Neural progenitor cell (in vitro differentiated cells): Measurements from ENCODE around the gene CEMIP2. TPM values are rescaled to one million over a fixed set of nuclear protein-coding genes. Genes with fewer than 3 reads are reported as not detected.

Source experiments
- DNase-seq: peaks from one replicate; pipeline ENCODE4 v3.0.0-alpha.2; 2016; ENCODE audit warnings: low spot score
- H2AFZ ChIP-seq: fragments of 200-600 bp; sonication (generic); replicated peaks from 2 replicates; pipeline ENCODE4 v1.6.1; 2016; ENCODE audit warnings: antibody characterized with exemption
- H3F3A ChIP-seq: fragments of 200-600 bp; sonication (generic); 2 replicates; pipeline ENCODE4 v1.6.1; 2016; ENCODE audit warnings: antibody characterized with exemption, low read depth
- H3K27ac ChIP-seq: fragments of 200-600 bp; sonication (generic); 2 replicates; pipeline ENCODE4 v1.5.1; 2016; ENCODE audit warnings: mild to moderate bottlenecking
- H3K27me3 ChIP-seq: fragments of 200-600 bp; sonication (generic); 2 replicates; pipeline ENCODE4 v1.6.1; 2016; ENCODE audit warnings: mild to moderate bottlenecking, moderate library complexity
- H3K36me3 ChIP-seq: fragments of 200-600 bp; sonication (generic); 2 replicates; pipeline ENCODE4 v1.5.1; 2016
- H3K4me1 ChIP-seq: fragments of 200-600 bp; sonication (generic); 2 replicates; pipeline ENCODE4 v1.6.1; 2016; ENCODE audit warnings: mixed run types
- H3K4me2 ChIP-seq: fragments of 200-600 bp; sonication (generic); 2 replicates; pipeline ENCODE4 v1.6.1; 2016
- H3K4me3 ChIP-seq: fragments of 200-600 bp; sonication (generic); 2 replicates; pipeline ENCODE4 v1.5.1; 2016
- H3K79me2 ChIP-seq: fragments of 200-600 bp; sonication (generic); 2 replicates; pipeline ENCODE4 v1.6.1; 2016; ENCODE audit warnings: low read depth
- H3K9ac ChIP-seq: fragments of 200-600 bp; sonication (generic); 2 replicates; pipeline ENCODE4 v1.6.1; 2016
- H3K9me3 ChIP-seq: fragments of 200-600 bp; sonication (generic); 2 replicates; pipeline ENCODE4 v1.5.1; 2016; ENCODE audit warnings: low read depth
- H4K20me1 ChIP-seq: fragments of 200-600 bp; sonication (generic); 2 replicates; pipeline ENCODE4 v1.6.1; 2016; ENCODE audit warnings: low read depth
- H3K27ac Mint-ChIP-seq: 3 replicates; pipeline ENCODE4 v1.8.0; 2021; ENCODE audit warnings: mixed read lengths
- H3K27me3 Mint-ChIP-seq: 2 replicates; pipeline ENCODE4 v1.8.0; 2022; ENCODE audit warnings: low read depth, mild to moderate bottlenecking, inconsistent platforms, moderate library complexity, mixed read lengths; ENCODE audit not compliant: insufficient read depth
- H3K36me3 Mint-ChIP-seq: 3 replicates; pipeline ENCODE4 v1.8.0; 2021; ENCODE audit warnings: mixed read lengths
- H3K4me1 Mint-ChIP-seq: 3 replicates; pipeline ENCODE4 v1.8.0; 2021; ENCODE audit warnings: mixed read lengths
- H3K4me3 Mint-ChIP-seq: 3 replicates; pipeline ENCODE4 v1.8.0; 2021; ENCODE audit warnings: mild to moderate bottlenecking, moderate library complexity, mixed read lengths
- H3K9me3 Mint-ChIP-seq: 3 replicates; pipeline ENCODE4 v1.8.0; 2020; ENCODE audit warnings: mixed read lengths
- CTCF ChIP-seq: fragments of 200-600 bp; sonication (generic); IDR thresholded peaks from 2 replicates; pipeline ENCODE4 v1.5.1; 2017; ENCODE audit warnings: antibody characterized with exemption, mild to moderate bottlenecking
- EZH2 ChIP-seq: fragments of 200-600 bp; sonication (generic); IDR thresholded peaks from 2 replicates; pipeline ENCODE4 v1.6.1; 2017; ENCODE audit warnings: antibody characterized with exemption, mild to moderate bottlenecking, moderate library complexity
- EZH2phosphoT487 ChIP-seq: fragments of 200-600 bp; sonication (generic); IDR thresholded peaks from 2 replicates; pipeline ENCODE4 v1.6.1; 2017; ENCODE audit warnings: antibody characterized with exemption
- total RNA-seq: library from RNA; depleted of rRNA; stranded (reverse); fragments of >200 nt; gene quantifications from 2 replicates; pipeline ENCODE4 v1.2.3, GENCODE V29; 2015; ENCODE audit warnings: low replicate concordance

CEMIP2 gene
- total RNA-seq, 1 donor from 2014 or later = 218 TPM

- peak; percentile 94 for DNase-seq
- Histone ChIP-seq H3K4me1 (peaks cover 16% of the 10 kb centered on the region), H4K20me1 (peaks cover 34% of the 10 kb centered on the region), H3K27ac (no peak overlapping the region), H3K9me3 (no peaks in the 10 kb centered on the region), H3K9ac (no peak overlapping the region), H3F3A (peaks cover 26% of the 10 kb centered on the region), H3K4me3 (peak overlapping the region; percentile 92), H3K36me3 (no peaks in the 10 kb centered on the region), H3K27me3 (peaks cover 14% of the 10 kb centered on the region), H2AFZ (peak overlapping the region; percentile 4), H3K79me2 (peaks cover 42% of the 10 kb centered on the region), H3K4me2 (peak overlapping the region; percentile 94)
- peak overlapping the region; percentile 90 for H3K4me3 Mint-ChIP-seq
- H3K27me3 Mint-ChIP-seq = peaks cover 10% of the 10 kb centered on the region
- TF ChIP-seq EZH2 (no peak), CTCF (peak; percentile 36), EZH2phosphoT487 (no peak)
- H3K9me3 Mint-ChIP-seq = no peaks in the 10 kb centered on the region
- no peaks in the 10 kb centered on the region for H3K36me3 Mint-ChIP-seq
- peaks cover 26% of the 10 kb centered on the region for H3K4me1 Mint-ChIP-seq
- no peak overlapping the region for H3K27ac Mint-ChIP-seq
Observed at GRCh38 chr9:71769175-71770161, 1.2 kb upstream of the CEMIP2 start.

- Mint-ChIP-seq H3K4me3 (peak overlapping the region; percentile 99), H3K4me1 (peaks cover 41% of the 10 kb centered on the region), H3K27me3 (peaks cover 10% of the 10 kb centered on the region), H3K9me3 (no peaks in the 10 kb centered on the region), H3K27ac (peak overlapping the region; percentile 98), H3K36me3 (no peaks in the 10 kb centered on the region)
- peak overlapping the region; percentile 90 for H3K9ac ChIP-seq
- peaks cover 34% of the 10 kb centered on the region for H3F3A ChIP-seq
- peak overlapping the region; percentile 96 for H3K4me2 ChIP-seq
- peaks cover 58% of the 10 kb centered on the region for H3K79me2 ChIP-seq
- no peaks in the 10 kb centered on the region for H3K36me3 ChIP-seq
- TF ChIP-seq EZH2 (no peak), EZH2phosphoT487 (no peak), CTCF (no peak)
- peak overlapping the region; percentile 98 for H3K27ac ChIP-seq
- H2AFZ ChIP-seq = no peak overlapping the region
- H3K27me3 ChIP-seq = peaks cover 14% of the 10 kb centered on the region
- no peaks in the 10 kb centered on the region for H3K9me3 ChIP-seq
- DNase-seq = peak; percentile 96
- peaks cover 51% of the 10 kb centered on the region for H4K20me1 ChIP-seq
- peak overlapping the region; percentile 92 for H3K4me3 ChIP-seq
- H3K4me1 ChIP-seq = peaks cover 32% of the 10 kb centered on the region
Observed at GRCh38 chr9:71767776-71768321, 464 bp downstream of the CEMIP2 start.

- Mint-ChIP-seq H3K27me3 (peaks cover 10% of the 10 kb centered on the region), H3K4me1 (peaks cover 45% of the 10 kb centered on the region), H3K27ac (peak overlapping the region; percentile 98), H3K4me3 (peak overlapping the region; percentile 99), H3K9me3 (no peaks in the 10 kb centered on the region), H3K36me3 (no peaks in the 10 kb centered on the region)
- Histone ChIP-seq H3K27me3 (peaks cover 14% of the 10 kb centered on the region), H4K20me1 (peaks cover 56% of the 10 kb centered on the region), H3K4me2 (peak overlapping the region; percentile 96), H3F3A (peaks cover 40% of the 10 kb centered on the region), H3K9ac (peak overlapping the region; percentile 18), H3K9me3 (no peaks in the 10 kb centered on the region), H2AFZ (no peak overlapping the region), H3K4me1 (peaks cover 37% of the 10 kb centered on the region), H3K36me3 (no peaks in the 10 kb centered on the region), H3K79me2 (peaks cover 64% of the 10 kb centered on the region), H3K27ac (peak overlapping the region; percentile 98), H3K4me3 (peak overlapping the region; percentile 92)
- DNase-seq = no peak
- TF ChIP-seq CTCF (no peak), EZH2 (no peak), EZH2phosphoT487 (no peak)
Observed at GRCh38 chr9:71767163-71767775, 1.0 kb downstream of the CEMIP2 start.
